HG03442 (cell line): ENCODE results near the gene TNFSF13B.
"Not testable (repeated sequence)": the region's sequence is repeated elsewhere in the genome, so short reads cannot be mapped to it uniquely, and the experiment has no call there.

Source experiments
- ATAC-seq: cut with Tn5 transposase; IDR thresholded peaks from one replicate; pipeline ENCODE4 v1.9.1; 2021; ENCODE audit warnings: mild to moderate bottlenecking, moderate library complexity; ENCODE audit not compliant: unreplicated experiment

Gene TNFSF13B, protein sequence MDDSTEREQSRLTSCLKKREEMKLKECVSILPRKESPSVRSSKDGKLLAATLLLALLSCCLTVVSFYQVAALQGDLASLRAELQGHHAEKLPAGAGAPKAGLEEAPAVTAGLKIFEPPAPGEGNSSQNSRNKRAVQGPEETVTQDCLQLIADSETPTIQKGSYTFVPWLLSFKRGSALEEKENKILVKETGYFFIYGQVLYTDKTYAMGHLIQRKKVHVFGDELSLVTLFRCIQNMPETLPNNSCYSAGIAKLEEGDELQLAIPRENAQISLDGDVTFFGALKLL

DNA sequence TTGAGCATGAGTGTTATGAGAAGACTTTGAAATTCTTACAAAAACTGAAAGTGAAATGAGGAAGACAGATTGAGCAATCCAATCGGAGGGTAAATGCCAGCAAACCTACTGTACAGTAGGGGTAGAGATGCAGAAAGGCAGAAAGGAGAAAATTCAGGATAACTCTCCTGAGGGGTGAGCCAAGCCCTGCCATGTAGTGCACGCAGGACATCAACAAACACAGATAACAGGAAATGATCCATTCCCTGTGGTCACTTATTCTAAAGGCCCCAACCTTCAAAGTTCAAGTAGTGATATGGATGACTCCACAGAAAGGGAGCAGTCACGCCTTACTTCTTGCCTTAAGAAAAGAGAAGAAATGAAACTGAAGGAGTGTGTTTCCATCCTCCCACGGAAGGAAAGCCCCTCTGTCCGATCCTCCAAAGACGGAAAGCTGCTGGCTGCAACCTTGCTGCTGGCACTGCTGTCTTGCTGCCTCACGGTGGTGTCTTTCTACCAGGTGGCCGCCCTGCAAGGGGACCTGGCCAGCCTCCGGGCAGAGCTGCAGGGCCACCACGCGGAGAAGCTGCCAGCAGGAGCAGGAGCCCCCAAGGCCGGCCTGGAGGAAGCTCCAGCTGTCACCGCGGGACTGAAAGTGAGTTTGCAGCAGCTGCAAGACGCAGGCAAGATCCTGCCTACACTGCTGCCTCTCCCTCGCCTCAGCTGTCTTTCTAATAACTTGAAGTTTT is at the start of gene TNFSF13B:
TNFSF13B (plus strand) TSS at position 118 of the 728 bp plus-strand sequence; CDS start at position 296, 178 bp downstream.
- ATAC-seq, result peak; percentile 70

DNA sequence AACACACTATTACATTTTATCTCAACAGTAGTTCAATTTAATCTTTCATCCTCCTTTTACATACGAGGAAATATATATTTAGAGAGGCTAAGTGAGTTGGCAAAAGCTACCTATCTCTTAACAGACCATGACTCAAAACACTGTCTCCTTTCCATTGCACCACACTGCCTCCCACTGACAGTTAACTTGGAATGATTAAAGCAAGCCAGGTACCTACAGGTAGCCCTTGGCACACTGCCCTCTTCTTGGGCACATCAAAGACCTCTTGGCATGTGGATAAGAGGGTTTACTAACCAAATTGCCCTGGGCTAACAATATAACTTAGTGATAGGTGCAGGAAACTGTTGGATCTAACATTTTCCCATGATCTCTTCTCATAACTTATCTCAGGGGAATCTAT is 49.5 kb upstream of the TNFSF13B start:
- ATAC-seq, result no peak

DNA sequence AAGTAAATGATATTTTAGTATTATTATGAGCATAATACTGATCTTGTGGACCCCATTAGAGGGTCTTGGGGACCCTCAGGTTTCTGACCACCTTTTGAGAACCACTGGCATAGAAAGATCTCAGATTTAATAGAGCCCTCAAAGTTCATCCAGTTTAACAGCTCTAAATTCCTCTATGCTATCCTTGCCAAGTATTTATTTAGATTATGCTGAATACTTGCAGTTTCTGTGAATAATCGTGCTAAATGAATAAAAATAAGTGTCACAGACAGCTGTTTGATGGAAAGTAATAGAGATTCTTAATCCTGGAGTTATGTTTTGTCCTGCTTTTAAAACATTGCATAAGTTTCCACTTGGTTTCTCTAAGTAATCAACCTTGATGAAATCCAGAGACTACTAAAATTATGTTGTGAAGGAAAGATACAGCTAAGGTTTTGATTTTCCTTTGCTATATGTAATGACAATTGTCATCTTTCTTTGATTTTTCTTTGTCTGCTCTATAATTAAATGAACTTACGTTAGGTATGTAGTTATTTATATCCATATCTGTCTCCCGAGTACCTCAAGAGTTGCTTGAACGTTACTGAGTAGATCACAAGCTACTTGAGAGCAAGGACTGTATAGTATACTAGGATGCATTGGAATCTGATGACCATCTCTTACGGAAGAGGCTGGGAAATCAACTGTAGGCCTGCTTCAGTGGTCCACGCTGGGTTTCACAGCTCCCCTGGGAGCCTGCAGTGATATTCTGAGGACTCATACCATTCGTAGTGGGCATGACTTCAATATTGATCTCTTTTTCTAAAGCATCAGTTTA is 45.6 kb upstream of the TNFSF13B start:
- ATAC-seq, result no peak

DNA sequence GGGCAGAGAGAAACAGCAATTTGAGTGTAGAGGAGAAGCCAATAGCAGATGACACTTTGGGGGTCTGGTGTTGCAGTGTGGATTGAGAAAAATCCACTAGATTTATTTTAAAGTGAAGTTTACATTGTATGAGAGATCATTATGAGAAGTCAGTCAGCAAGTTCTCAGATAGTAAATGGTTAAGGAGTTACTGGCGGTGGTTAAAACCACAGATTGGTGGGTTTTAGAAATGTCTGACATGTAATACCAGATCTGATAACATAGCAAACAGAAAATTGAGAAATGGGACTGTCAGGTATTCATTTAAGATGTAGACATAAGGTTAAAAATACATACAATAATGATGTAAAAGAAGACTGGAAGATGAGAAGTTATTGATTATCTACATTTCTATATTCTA is 44.1 kb upstream of the TNFSF13B start:
- peak; percentile 49 for ATAC-seq

DNA sequence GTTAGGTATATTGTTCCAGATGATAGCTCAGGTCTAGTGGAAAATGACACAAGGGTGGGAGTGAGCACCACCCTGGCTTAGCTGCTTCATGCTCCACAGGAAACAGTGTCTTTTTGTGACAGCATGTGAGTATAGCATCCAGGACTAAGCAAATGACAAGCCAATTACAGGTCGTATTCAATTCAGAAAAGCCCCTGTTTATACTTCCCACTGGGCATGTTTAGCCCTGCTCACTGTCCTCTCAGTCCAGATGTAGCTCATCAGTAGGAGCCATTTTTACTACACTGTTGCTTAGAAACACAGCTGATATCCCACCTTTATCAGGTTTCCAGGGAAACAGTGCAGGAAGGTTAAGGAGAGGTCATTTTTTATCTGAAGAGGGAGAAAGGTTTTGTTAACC is 43.3 kb upstream of the TNFSF13B start:
- peak; percentile 34 for ATAC-seq

DNA sequence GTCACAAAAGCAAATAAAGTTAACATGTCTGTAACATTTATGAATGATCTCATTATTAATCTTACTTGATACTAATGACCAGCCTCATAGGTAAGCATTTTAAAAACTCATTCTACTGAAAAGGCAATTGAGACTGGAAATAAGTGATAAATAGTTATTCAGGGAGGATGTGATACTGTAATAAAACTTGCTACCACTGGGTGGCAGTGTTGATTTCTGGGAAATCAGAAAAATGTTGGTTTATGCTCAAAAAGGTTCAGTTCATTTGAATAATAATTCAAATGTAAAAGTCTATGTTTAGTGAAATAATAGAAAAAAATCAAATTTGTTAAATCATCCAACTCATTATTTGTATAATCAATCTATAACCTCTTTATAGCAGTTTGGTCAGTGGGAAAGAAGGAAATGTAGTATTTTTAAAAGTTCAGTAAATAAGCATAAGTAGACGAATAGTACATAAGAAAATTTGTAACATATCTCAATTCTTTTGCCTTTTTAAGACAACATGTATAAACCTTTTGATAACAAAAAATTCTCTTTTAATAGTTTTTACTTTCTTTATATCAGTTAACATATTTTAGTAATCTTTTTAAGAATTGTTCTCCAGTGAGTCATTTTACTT is 41.8 kb upstream of the TNFSF13B start:
- no peak for ATAC-seq

DNA sequence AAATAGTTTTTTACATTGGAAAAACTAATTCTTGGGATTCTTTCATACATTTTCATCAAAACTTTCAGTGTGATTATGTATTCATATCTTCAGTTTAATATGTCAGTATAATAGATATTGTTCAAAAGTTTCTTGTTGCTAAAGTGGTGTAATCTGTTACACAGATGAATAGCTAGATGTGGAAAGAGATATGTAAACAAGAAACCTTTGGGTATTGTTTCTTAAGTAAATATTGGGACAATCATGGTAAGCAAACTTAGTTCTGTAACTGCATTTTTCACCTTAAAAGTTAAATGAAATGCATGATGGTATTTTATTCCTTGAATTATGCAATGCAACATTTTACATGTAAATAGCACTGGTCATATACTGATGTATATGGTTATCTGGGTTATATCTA is 39.1 kb upstream of the TNFSF13B start:
- ATAC-seq, result no peak

DNA sequence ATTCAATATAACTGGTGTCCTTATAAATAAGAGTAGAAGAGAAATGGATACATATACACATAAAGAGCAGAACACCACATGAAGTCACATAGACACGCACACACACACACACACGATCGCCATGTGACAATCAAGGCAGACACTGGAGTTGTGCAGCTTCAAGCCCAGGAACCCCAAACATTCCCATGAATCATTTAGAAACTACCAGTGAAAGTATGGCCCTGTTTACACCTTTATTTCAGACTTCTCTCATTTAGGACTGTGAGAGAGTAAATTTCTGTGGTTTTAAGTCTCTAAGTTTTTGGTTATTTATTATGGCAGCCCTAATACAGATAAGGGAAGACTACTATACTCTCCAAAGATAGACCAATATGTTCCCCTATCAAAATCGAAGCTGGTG is 20.4 kb upstream of the TNFSF13B start:
- ATAC-seq, result peak; percentile 64

DNA sequence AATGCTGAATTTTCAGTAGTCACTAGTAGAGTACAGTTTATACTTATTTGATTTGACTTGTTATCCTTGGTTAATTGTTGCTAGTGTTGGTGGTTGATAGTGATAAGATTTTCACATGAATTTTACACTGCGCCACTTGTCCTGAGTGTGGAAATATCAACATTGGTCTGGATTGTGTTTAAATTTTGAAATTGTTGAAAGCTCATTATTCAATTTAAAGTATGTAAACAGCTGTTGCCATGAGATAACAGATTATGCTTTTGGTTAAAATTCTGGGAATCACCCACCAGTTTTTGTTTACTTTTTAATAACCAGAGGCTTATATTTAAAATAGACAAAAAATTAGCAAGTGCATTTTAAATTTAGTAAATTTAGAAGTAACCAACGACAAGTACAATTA is 12.3 kb upstream of the TNFSF13B start:
- no peak for ATAC-seq

DNA sequence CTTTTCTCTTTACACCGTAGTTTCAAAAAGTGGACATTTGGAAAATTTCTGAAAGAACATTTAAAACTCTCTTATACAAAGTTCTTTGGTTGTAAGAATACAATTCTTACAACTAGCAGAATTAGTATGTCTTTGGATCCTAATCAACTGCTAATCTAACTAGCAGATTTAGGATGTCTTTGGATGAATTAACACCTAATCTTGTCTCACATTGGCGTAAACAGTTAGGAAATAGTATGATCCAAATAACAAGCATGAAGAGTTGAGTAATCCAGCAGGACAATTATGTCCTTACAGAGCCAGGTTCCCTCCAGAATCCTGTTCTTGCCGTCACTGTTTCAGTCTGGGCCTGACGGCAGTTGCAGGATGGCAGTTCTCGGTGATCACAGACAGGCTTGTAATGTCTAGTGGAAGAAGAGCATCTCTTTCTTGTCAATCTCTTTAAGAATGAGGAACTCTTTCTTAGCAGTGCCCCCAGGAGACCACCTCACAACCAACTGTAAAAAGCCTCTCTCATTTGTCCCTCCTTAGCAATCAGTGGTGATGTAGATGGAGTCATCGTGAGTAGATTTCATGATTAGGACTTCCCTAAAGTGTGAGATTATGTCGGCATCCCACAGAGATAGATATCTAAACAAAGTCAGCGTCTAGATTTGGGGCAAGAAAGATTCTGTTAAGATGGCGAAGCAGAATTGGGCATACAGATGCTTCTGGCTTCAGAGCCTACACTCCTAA is 5.7 kb upstream of the TNFSF13B start:
- no peak for ATAC-seq

DNA sequence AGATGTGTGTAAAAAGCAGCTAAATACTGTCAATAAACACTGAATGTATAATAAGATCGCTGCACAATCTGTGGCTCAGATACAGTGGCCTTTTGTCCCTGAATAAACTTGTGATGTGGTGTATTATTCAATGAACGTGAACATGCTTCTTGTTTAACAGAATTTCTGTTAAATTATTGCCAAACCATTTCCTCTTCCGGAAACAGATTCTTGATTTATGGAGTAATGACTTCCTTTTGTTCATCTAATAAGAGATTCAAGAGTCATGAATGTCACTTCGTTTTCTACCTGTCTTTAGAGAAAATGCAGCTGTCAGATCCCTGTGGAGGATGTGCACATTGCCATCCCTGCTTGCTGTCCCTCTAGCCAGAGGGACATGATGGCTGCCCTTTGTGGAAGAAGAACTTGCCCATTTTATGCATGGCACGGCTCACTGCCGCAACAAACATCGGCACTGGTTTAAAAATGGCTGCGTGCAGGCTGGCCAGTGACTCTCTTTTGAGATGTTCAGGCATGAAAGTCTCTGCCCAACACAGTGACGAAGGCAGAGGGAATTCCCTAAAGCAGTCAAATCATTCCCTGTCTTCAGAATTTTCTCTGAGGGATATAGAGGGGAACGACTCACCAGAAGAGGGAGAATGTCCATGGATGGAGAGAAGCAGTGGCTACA is 3.1 kb upstream of the TNFSF13B start:
- no peak for ATAC-seq

DNA sequence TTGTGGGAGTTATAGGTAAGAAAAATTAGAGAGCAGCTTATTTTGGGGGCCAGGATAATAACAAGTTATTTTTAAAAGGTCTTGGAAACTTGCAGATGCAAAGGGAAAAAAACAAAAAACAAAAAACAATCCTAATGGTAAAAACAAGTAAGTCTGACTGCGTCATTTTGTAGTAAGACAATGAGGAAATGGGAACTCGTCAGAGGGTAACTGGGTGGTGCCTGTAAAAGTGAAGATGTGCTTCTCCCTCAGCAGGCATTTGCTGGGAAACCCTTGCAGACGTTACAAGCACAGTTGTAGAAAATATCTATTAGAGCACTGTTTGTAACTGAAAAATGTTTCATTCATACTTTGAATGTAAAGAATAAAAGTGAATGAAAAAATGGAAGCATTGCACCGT is 2.2 kb upstream of the TNFSF13B start:
- ATAC-seq, result no peak

DNA sequence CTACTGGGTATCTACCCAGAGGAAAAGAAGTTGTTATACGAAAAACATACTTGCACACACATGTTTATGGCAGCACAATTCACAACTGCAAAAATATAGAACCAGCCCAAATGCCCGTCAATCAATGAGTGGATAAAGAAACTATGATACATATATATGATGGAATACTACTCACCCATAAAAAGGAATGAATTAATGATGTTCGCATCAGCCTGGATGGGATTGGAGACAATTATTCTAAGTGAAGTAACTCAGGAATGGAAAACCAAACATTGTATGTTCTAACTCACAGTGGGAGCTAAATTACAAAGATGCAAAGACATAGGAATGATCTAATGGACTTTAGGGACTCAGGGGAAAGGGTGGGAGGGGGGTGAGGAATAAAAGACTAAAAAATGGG is 1.7 kb upstream of the TNFSF13B start:
- not testable (repeated sequence) for ATAC-seq

DNA sequence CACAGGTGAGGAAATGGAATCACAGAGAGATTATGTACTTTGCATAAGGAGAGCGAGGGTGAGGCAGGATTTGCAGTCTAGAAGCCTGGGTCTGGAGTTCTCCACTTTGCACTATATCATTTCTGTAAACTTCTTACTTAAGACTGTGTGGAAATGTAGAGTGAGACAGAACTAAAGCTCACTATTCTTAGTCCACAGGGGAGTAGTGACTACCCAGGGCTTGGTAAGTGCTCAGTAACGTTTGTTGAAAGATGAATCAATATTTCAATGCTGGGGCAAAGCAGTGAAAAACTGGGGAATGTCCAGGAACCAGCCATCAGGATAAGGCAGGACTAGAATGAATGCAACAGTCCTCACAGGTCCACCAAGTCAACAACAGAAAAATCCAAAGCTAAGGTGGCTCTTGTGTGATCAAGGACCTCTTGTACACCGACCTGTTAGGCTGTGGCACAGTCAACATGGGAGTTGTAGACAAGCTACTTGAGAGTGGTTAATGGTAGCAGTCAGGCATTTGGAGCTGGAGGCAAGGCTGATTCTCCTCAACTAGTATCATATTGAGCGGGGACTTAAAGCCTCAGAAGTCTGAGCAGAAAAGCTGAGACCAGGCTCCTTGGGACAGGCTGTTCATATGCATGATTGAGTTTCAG is 929 bp upstream of the TNFSF13B start:
- peak; percentile 23 for ATAC-seq

DNA sequence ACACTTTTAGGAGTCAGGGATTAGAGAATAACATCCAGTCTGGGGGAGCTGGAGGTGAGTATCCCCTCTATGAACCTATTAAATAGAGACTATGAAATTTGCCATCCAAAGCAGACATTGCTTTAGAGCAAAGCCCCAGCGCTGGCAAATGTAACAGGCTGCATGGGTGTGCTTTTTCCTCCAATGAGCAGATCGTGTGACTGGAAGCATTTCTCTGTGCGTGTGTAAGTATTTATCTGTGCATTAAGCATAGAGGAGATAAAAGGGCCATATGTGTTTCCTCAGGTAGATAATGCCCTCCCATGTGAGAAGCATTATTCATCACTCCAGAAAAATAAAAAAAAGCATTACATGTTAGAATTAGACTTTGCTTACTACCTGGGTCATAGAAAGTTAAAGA is 924 bp downstream of the TNFSF13B start:
- ATAC-seq, result peak; percentile 6

DNA sequence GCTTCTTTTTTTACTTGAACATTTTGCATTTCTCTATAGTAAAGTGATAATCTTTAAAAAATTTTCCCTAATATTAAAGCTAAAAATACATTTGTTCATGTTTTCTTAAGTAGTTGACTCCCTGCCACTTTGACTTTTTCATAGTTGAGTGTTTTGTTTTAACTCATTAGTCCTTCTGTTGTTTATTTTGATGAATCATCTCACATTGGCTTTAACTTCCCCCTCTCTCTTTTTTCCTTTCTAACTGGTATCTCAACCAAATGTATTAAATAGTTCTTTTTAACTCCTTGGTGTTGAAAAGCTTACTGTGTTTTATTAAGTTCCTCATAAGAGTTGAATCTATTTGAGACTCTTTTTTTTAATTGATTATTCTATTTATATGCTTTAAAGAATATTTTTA is 2.8 kb downstream of the TNFSF13B start:
- no peak for ATAC-seq

DNA sequence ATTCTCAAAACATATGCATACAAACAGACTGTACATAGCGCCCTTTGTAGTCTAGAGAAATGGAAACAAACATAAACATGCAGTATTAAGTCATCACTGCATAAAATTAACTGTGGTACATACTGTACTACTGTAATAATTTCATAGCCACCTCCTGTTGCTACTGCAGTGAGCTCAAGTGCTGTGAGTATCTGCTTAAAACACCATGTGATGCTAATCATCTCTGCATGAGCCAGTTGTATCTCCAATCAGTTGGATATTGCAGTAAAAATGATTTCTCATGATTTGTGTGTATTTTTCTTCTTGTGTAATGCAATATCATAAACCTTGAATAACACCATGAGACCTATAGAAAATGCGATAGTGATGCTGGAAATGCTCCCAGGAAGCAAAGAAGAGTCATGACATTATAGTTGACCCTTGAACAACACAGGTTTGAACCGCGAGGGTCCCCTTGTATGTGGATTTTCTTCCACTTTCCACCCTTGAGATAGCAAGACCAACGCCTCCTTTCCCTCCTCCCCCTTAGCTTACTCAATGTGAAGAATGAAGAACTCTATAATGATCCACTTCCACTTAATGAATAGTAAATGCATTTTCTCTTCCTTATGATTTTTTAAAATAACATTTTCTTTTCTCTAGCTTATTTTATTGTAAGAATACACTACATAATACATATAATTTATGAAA is 4.1 kb downstream of the TNFSF13B start:
- ATAC-seq, result no peak

DNA sequence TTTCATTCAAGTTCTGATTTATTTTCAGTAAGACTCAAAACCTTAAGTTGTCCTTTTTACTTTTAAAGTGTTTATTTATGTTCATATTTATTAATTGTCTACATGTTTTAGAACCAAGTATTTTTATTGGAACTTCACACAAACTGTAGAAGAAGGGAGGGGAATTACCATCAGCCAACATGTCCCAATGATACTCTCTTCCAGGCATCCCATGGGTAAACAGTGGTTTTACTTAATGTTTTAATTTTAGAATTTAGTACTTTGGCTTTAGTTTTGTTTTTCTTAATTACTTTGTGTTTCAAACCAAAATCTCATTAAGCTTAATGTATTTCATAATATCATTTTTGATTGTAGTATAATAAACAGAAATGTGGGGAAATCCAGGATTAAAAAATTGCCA is 5.2 kb downstream of the TNFSF13B start:
- ATAC-seq, result no peak

DNA sequence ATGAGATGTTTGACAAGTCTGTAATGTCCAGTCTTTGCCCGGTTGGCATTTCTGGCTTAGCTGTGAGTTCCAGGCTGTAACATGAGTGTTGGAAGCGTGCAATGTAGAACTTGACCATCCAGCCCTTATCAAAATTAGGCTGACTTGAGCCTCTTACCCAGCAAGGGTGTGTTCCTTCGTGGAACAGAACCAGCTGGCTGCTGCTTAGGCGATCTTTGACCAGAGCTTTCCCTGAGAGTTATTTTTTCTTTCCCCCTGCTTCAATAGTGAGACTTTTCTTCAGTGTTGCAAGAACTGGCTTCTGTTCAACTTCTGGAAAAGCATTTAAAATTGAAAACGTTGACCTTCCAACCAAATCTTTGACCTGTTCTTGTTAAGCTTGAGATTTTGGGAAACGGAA is 6.5 kb downstream of the TNFSF13B start:
- ATAC-seq, result no peak
